ENCODE results near the gene ALAS1. TPM values are rescaled to one million over a fixed set of nuclear protein-coding genes. Genes with fewer than 3 reads are reported as not detected.
A peak's percentile ranks its signal among the peaks of the same experiment; 100 is the strongest.

Gene ALAS1
- total RNA-seq, 1 donor from 2014 or later, result 78.9 TPM

DNA sequence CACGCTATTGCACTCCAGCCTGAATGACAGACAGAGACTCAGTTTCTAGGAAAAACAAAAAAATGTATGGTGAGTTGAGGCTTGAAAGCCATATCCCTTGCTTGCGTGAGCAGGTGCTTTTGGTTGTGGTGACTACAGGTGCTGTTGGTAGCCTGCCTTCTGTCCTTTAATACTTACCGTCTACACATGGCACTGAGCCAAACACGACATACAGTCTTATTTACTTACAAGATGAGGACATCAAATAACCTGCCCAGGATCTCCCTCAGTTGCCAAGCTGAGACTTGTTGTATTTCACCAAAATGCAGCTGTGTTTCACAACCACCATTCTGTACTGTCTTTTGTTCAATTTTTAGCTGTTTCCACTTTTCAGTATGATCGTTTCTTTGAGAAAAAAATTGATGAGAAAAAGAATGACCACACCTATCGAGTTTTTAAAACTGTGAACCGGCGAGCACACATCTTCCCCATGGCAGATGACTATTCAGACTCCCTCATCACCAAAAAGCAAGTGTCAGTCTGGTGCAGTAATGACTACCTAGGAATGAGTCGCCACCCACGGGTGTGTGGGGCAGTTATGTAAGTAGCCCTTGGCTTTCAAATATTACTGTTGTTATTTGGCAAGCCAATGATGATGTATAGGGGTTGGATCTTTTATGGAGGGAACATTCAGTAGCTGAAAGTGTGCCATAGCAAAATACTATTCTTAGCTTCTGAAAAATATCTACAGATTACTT is 6.5 kb downstream of the ALAS1 start:
- ATAC-seq (peak; percentile 34), DNase-seq (no peak)
- no peaks in the 10 kb centered on the region for H3K27me3 ChIP-seq
- no peak overlapping the region for H3K27ac ChIP-seq
- TF ChIP-seq CTCF (IDR thresholded peaks at IDR 0.05), result no peak
- intact Hi-C loops (cut with DNase I), result no loop called here
- no peak overlapping the region for H3K4me3 ChIP-seq
- peaks cover 89% of the 10 kb centered on the region for H3K36me3 ChIP-seq
- peaks cover 41% of the 10 kb centered on the region for H3K4me1 ChIP-seq
- H3K9me3 ChIP-seq, result no peaks in the 10 kb centered on the region

GRCh38 chr3:52205727-52206372 is 7.9 kb downstream of the ALAS1 start:
- DNase-seq (no peak), ATAC-seq (peak; percentile 35)
- no peaks in the 10 kb centered on the region for H3K27me3 ChIP-seq
- H3K9me3 ChIP-seq, result no peaks in the 10 kb centered on the region
- H3K4me1 ChIP-seq, result peaks cover 32% of the 10 kb centered on the region
- no peak for TF ChIP-seq CTCF (IDR thresholded peaks at IDR 0.05)
- peaks cover 97% of the 10 kb centered on the region for H3K36me3 ChIP-seq
- no peak overlapping the region for H3K4me3 ChIP-seq
- no peak overlapping the region for H3K27ac ChIP-seq
- intact Hi-C loops (cut with DNase I), result no loop called here

DNA sequence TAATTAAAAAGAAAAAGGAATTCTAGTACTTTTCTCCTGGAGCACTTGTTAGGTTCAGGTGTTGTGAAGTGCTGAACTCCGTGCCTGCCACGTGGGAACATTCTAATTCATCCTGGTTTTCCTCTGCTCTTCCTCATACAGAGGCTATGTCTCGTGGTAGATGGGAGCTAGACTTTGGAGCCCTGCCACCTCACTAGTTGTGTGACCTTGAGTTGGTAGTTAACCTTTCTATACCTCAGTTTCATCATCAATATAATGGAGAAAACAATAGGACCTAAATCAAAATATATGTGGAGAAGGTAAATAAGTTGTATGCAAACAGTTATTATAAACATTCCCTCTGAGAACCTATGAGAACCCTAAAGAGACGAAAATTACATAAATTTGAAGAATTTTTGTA is 10.6 kb downstream of the ALAS1 start:
- Histone ChIP-seq H3K27ac (no peak overlapping the region), H3K4me1 (peaks cover 16% of the 10 kb centered on the region), H3K9me3 (no peaks in the 10 kb centered on the region), H3K36me3 (peaks cover 100% of the 10 kb centered on the region), H3K4me3 (no peak overlapping the region), H3K27me3 (no peaks in the 10 kb centered on the region)
- DNase-seq (no peak), ATAC-seq (no peak)
- intact Hi-C loops (cut with DNase I), result no loop called here
- no peak for TF ChIP-seq CTCF (IDR thresholded peaks at IDR 0.05)

- no peak for DNase-seq
- Histone ChIP-seq H3K4me3 (no peak overlapping the region), H3K36me3 (peaks cover 100% of the 10 kb centered on the region), H3K4me1 (peaks cover 4% of the 10 kb centered on the region), H3K27ac (peak overlapping the region; percentile 64), H3K9me3 (no peaks in the 10 kb centered on the region), H3K27me3 (no peaks in the 10 kb centered on the region)
- intact Hi-C loops (cut with DNase I), result no loop called here
- no peak for ATAC-seq
- no peak for TF ChIP-seq CTCF (IDR thresholded peaks at IDR 0.05)
These were observed 12.1 kb downstream of the ALAS1 start for GRCh38 chr3:52210037-52210436.

- DNase-seq (no peak), ATAC-seq (peak; percentile 82)
- H3K27me3 ChIP-seq, result no peaks in the 10 kb centered on the region
- no peaks in the 10 kb centered on the region for H3K9me3 ChIP-seq
- TF ChIP-seq CTCF (IDR thresholded peaks at IDR 0.05), result no peak
- intact Hi-C loops (cut with DNase I), result no loop called here
- H3K4me3 ChIP-seq, result no peak overlapping the region
- peak overlapping the region; percentile 64 for H3K27ac ChIP-seq
- peaks cover 4% of the 10 kb centered on the region for H3K4me1 ChIP-seq
- peaks cover 100% of the 10 kb centered on the region for H3K36me3 ChIP-seq
These were observed 12.6 kb downstream of the ALAS1 start for GRCh38 chr3:52210550-52211046.

Measured in upper lobe of right lung (tissue), 1 donor.